HCT116 (cell line): Measurements from ENCODE around the gene ACTR8.

Experiments
- EGR1 ChIP-seq: IDR thresholded peaks from 2 replicates; pipeline ENCODE4 v1.6.1; 2012; ENCODE audit warnings: low read depth
- EZH2 ChIP-seq: fragments of 200-600 bp; sonication (generic); IDR thresholded peaks from 2 replicates; pipeline ENCODE4 v1.6.1; 2017; ENCODE audit warnings: antibody characterized with exemption, mixed run types
- JUND ChIP-seq: IDR thresholded peaks from 2 replicates; pipeline ENCODE4 v1.6.1; 2012
- POLR2A ChIP-seq: IDR thresholded peaks from 2 replicates; pipeline ENCODE4 v1.7.0; 2011; ENCODE audit warnings: borderline replicate concordance; ENCODE audit not compliant: insufficient read depth, insufficient read length; ENCODE audit errors: extremely low read depth
- SIN3A ChIP-seq: IDR thresholded peaks from 2 replicates; pipeline ENCODE4 v1.6.1; 2012; ENCODE audit warnings: low read depth
- TCF7L2 ChIP-seq: IDR thresholded peaks from 2 replicates; pipeline ENCODE4 v1.7.0; 2011; ENCODE audit warnings: borderline replicate concordance, inconsistent platforms; ENCODE audit not compliant: insufficient read depth, insufficient read length; ENCODE audit errors: extremely low read depth
- TF ChIP-seq, protein P1 (sequence below), 3 experiments: fragments of 200-600 bp in 1 of 3; sonication (generic) in 1 of 3; IDR thresholded peaks in 2 of 3; conservative IDR thresholded peaks in 1 of 3; 2 replicates each; pipeline ENCODE4 v1.5.1; 2012 to 2017; ENCODE audit warnings: low read depth in 2 of 3, low read length in 2 of 3, antibody characterized with exemption in 1 of 3, borderline replicate concordance in 1 of 3, control low read depth in 1 of 3, mild to moderate bottlenecking in 1 of 3, mixed read lengths in 1 of 3, mixed run types in 1 of 3, moderate library complexity in 1 of 3; ENCODE audit not compliant: insufficient read depth in 1 of 3

DNA sequence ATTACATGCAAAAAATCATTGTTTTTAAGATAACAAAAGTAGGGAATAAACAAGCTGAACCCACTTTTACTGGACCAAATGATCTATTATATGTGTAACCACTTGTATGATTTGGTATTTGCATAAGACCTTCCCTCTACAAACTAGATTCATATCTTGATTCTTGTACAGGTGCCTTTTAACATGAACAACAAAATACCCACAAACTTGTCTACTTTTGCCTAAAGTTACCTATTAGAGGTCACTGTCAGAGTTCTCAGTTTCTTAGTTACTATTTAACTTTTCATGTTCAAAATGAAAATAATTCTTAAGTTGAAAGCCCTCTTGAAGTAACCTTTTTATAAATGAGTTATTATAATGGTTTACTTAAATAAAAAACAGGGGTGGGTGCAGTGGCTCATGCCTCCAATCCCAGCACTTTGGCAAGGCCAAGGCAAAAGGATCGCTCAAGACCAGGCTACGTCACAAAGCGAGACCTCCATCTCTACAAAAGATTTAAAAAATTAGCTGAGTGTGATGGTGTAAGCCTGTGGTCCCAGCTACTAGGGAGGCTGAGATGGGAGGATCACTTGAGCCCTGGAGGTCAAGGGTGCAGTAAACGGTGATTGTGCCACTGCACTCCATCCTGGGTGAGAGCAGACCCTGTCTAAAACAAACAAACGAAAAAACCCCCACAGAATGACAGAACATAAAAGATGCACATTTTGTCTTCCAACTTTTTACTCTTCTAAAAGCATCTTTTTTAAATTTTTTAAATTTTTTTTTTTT is 16.0 kb downstream of the ACTR8 start:
- TF ChIP-seq JUND (no peak), POLR2A (no peak), EGR1 (no peak), SIN3A (no peak), TCF7L2 (no peak), EZH2 (no peak)
- TF ChIP-seq, protein P1, sequence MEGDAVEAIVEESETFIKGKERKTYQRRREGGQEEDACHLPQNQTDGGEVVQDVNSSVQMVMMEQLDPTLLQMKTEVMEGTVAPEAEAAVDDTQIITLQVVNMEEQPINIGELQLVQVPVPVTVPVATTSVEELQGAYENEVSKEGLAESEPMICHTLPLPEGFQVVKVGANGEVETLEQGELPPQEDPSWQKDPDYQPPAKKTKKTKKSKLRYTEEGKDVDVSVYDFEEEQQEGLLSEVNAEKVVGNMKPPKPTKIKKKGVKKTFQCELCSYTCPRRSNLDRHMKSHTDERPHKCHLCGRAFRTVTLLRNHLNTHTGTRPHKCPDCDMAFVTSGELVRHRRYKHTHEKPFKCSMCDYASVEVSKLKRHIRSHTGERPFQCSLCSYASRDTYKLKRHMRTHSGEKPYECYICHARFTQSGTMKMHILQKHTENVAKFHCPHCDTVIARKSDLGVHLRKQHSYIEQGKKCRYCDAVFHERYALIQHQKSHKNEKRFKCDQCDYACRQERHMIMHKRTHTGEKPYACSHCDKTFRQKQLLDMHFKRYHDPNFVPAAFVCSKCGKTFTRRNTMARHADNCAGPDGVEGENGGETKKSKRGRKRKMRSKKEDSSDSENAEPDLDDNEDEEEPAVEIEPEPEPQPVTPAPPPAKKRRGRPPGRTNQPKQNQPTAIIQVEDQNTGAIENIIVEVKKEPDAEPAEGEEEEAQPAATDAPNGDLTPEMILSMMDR (IDR thresholded peaks at IDR 0.05 in 2 of 3, conservative IDR thresholded peaks at IDR 0.05 in 1 of 3; ENCODE audit: borderline replicate concordance in 1 of 3, insufficient read depth in 1 of 3, low read depth in 2 of 3, low read length in 2 of 3): no peak
